Hepatocyte (in vitro differentiated cells): ENCODE data around the gene CIDEC. TPM values are rescaled to one million over a fixed set of nuclear protein-coding genes. Genes with fewer than 3 reads are reported as not detected.
A peak's percentile ranks its signal among the peaks of the same experiment; 100 is the strongest.

Experiments
- DNase-seq: peaks from one replicate; pipeline ENCODE4 v3.0.0-alpha.2; 2016; ENCODE audit warnings: low spot score
- H2AFZ ChIP-seq: fragments of 200-600 bp; sonication (generic); 2 replicates; pipeline ENCODE4 v1.6.0; 2016; ENCODE audit warnings: antibody characterized with exemption, mild to moderate bottlenecking
- H3K27ac ChIP-seq: fragments of 200-600 bp; sonication (generic); 2 replicates; pipeline ENCODE4 v1.5.1; 2016; ENCODE audit warnings: mild to moderate bottlenecking
- H3K27me3 ChIP-seq: fragments of 200-600 bp; sonication (generic); 2 replicates; pipeline ENCODE4 v1.6.1; 2016
- H3K36me3 ChIP-seq: fragments of 200-600 bp; sonication (generic); replicated peaks from 2 replicates; pipeline ENCODE4 v1.5.1; 2016; ENCODE audit warnings: low read depth; ENCODE audit not compliant: insufficient read depth
- H3K4me1 ChIP-seq: fragments of 200-600 bp; sonication (generic); 2 replicates; pipeline ENCODE4 v1.5.1; 2016; ENCODE audit warnings: mild to moderate bottlenecking, moderate library complexity; ENCODE audit not compliant: insufficient read depth
- H3K4me2 ChIP-seq: fragments of 200-600 bp; sonication (generic); 2 replicates; pipeline ENCODE4 v1.6.0; 2016
- H3K4me3 ChIP-seq: fragments of 200-600 bp; sonication (generic); 2 replicates; pipeline ENCODE4 v1.5.1; 2016; ENCODE audit warnings: mild to moderate bottlenecking
- H3K79me2 ChIP-seq: fragments of 200-600 bp; sonication (generic); 2 replicates; pipeline ENCODE4 v1.6.0; 2017; ENCODE audit warnings: mild to moderate bottlenecking
- H3K9me2 ChIP-seq: fragments of 200-600 bp; sonication (generic); replicated peaks from 2 replicates; pipeline ENCODE4 v1.6.0; 2017; ENCODE audit warnings: mild to moderate bottlenecking; ENCODE audit not compliant: insufficient read depth
- H3K9me3 ChIP-seq: fragments of 200-600 bp; sonication (generic); 2 replicates; pipeline ENCODE4 v1.5.1; 2016; ENCODE audit warnings: low read depth, mild to moderate bottlenecking
- H4K20me1 ChIP-seq: fragments of 200-600 bp; sonication (generic); 2 replicates; pipeline ENCODE4 v1.6.0; 2016; ENCODE audit warnings: mild to moderate bottlenecking; ENCODE audit not compliant: insufficient read depth, poor library complexity, severe bottlenecking
- CTCF ChIP-seq: fragments of 200-600 bp; sonication (generic); IDR thresholded peaks from 2 replicates; pipeline ENCODE4 v1.5.1; 2016; ENCODE audit warnings: antibody characterized with exemption, mild to moderate bottlenecking; ENCODE audit not compliant: poor library complexity
- EZH2 ChIP-seq: fragments of 200-600 bp; sonication (generic); IDR thresholded peaks from 2 replicates; pipeline ENCODE4 v1.6.1; 2016; ENCODE audit warnings: antibody characterized with exemption, mild to moderate bottlenecking, borderline replicate concordance
- EZH2phosphoT487 ChIP-seq: fragments of 200-600 bp; sonication (generic); IDR thresholded peaks from one replicate; pipeline ENCODE4 v1.6.1; 2018; ENCODE audit warnings: antibody characterized with exemption, mild to moderate bottlenecking, low read depth, moderate library complexity; ENCODE audit not compliant: unreplicated experiment, severe bottlenecking
- WGBS: methylation state at CpG from one replicate; pipeline ENCODE4 v1.1.6; 2016; ENCODE audit warnings: low lambda C conversion rate; ENCODE audit errors: missing lambda C conversion rate; 5-methylcytosine and 5-hydroxymethylcytosine counted together
- polyA plus RNA-seq: library from polyadenylated mRNA; unstranded; fragments of >200 nt; fragmentation: Nextera tagmentation; extraction: Ambion mirVana; gene quantifications from 2 replicates; pipeline ENCODE4 v1.2.1, GENCODE V29; 2016
- total RNA-seq: library from RNA; depleted of rRNA; stranded (reverse); fragments of >200 nt; gene quantifications from 2 replicates; pipeline ENCODE4 v1.2.3, GENCODE V29; 2014

CIDEC gene
- total and polyA plus RNA-seq, 2 experiments from 2014 or later = 16.6 to 37.3 TPM

GRCh38 chr3:9903904-9904303, 23.9 kb upstream of the CIDEC start:
- H2AFZ ChIP-seq = no peak overlapping the region

DNA sequence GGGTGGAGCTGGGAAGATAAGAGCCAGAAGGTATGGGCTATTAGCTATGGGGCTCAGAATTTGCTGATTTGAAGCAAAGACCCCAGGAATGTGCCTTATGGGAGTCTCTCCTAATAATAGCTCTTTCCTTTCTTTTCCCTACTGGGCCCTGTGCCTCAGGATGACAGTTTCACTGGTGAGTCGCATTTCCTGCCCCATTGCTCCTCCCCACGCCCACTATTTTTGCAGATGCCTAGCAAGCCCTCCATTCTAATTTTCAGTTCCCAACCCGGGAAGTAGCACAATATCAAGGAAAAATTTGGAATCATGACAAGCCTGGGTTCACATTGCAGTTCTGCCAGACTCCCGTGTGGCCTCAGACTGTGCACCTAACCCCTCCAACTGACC, 23.2 kb upstream of the CIDEC start:
- peak overlapping the region; percentile 71 for H3K4me2 ChIP-seq
- H3K4me1 ChIP-seq = peaks cover 44% of the 10 kb centered on the region
- peak overlapping the region; percentile 74 for H3K27ac ChIP-seq
- H3K9me3 ChIP-seq = no peaks in the 10 kb centered on the region
- WGBS = 58% methylated on average over 4 of the region's 4 CpGs
- H3K9me2 ChIP-seq = no peaks in the 10 kb centered on the region
- no peaks in the 10 kb centered on the region for H3K27me3 ChIP-seq
- peaks cover 12% of the 10 kb centered on the region for H3K79me2 ChIP-seq
- DNase-seq = no peak
- H3K36me3 ChIP-seq = no peaks in the 10 kb centered on the region
- no peaks in the 10 kb centered on the region for H4K20me1 ChIP-seq
- peak overlapping the region; percentile 47 for H2AFZ ChIP-seq
- H3K4me3 ChIP-seq = no peak overlapping the region
- no peak for TF ChIP-seq EZH2
- no peak for TF ChIP-seq CTCF
- TF ChIP-seq EZH2phosphoT487 = no peak

More at GRCh38 chr3:9903904-9904303, 23.9 kb upstream of the CIDEC start:
- no peak overlapping the region for H3K27ac ChIP-seq
- WGBS = 96% methylated on average over 4 of the region's 4 CpGs
- H3K36me3 ChIP-seq = no peaks in the 10 kb centered on the region
- no peaks in the 10 kb centered on the region for H4K20me1 ChIP-seq
- H3K9me2 ChIP-seq = no peaks in the 10 kb centered on the region
- DNase-seq = no peak
- TF ChIP-seq EZH2 (no peak), CTCF (no peak), EZH2phosphoT487 (no peak)
- peaks cover 12% of the 10 kb centered on the region for H3K79me2 ChIP-seq
- H3K4me3 ChIP-seq = no peak overlapping the region
- H3K27me3 ChIP-seq = no peaks in the 10 kb centered on the region
- no peaks in the 10 kb centered on the region for H3K9me3 ChIP-seq
- H3K4me2 ChIP-seq = peak overlapping the region; percentile 71
- peaks cover 37% of the 10 kb centered on the region for H3K4me1 ChIP-seq

GRCh38 chr3:9902372-9903237, 22.6 kb upstream of the CIDEC start, which contains the start of gene IL17RE:
Gene IL17RE (plus strand): TSS chr3:9902848. CDS start chr3:9902933, 85 bp downstream.
- Histone ChIP-seq H3K4me3 (no peak within 1 kb of the TSS), H2AFZ (peak within 1 kb of the TSS; percentile 47), H4K20me1 (no peaks in the 10 kb centered on the region), H3K36me3 (no peaks in the 10 kb centered on the region), H3K27me3 (no peaks in the 10 kb centered on the region), H3K27ac (peak within 1 kb of the TSS; percentile 74), H3K4me2 (peak within 1 kb of the TSS; percentile 71), H3K4me1 (peaks cover 46% of the 10 kb centered on the region), H3K79me2 (peaks cover 12% of the 10 kb centered on the region), H3K9me3 (no peaks in the 10 kb centered on the region), H3K9me2 (no peaks in the 10 kb centered on the region)
- TF ChIP-seq CTCF = no peak
- no peak for TF ChIP-seq EZH2
- no peak for TF ChIP-seq EZH2phosphoT487
- WGBS = 58% methylated on average over 13 of the region's 13 CpGs
- no peak for DNase-seq
